ENCODE data around the gene KRT81. TPM values are rescaled to one million over a fixed set of nuclear protein-coding genes. Genes with fewer than 3 reads are reported as not detected.

KRT81 gene
- total and polyA plus RNA-seq, 2 of the 4 experiments (the other 2 are of a cell fraction) = under 0.01 to 0.05 TPM

DNA sequence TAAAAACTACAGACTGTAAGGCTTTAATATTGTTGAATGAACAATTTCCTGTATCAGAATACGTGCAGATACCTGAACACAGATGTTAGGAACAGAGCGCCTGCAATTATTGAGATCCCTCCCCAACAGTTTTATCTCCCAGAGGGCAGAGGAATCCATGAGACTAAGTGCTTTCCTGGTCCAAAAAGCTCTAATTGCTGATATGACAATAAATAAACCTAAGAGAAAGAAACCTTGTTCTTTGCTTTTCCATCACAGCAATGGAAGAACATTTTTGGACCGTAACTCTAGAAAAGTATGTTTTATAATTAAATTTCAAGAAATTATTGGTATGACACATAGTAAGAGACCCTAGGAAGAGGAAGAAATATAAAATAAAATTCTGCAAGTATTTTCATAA lies 42.9 kb upstream of the KRT81 start:
- no peak overlapping the region for H2AK9ac ChIP-seq (replicated peaks; ENCODE audit: low read depth, low read length, poor library complexity)
- intact Hi-C loops (cut with micrococcal nuclease) (no loop called here), in situ Hi-C loops (cut with MboI; ENCODE audit: low sequenced_read_pairs) (no loop called here), dilution Hi-C loops (cut with HindIII; ENCODE audit: low sequenced_read_pairs, unreplicated experiment) (no loop called here)
- no peak overlapping the region for H2AFZ ChIP-seq (replicated peaks; ENCODE audit: low read length, poor library complexity)
- H2BK5ac ChIP-seq (ENCODE audit: low read depth, low read length, poor library complexity, severe bottlenecking) = no peak overlapping the region
- H4K8ac ChIP-seq (ENCODE audit: low read depth in 2 of 2, low read length in 2 of 2) = no peak overlapping the region
- no peaks in the 10 kb centered on the region for H3K79me1 ChIP-seq (ENCODE audit: low read depth in 1 of 2, low read length in 2 of 2)
- H2BK20ac ChIP-seq (ENCODE audit: low read depth, low read length) = no peak overlapping the region
- no peak overlapping the region for H2BK120ac ChIP-seq (ENCODE audit: low read depth, low read length)
- H2BK15ac ChIP-seq (ENCODE audit: low read depth, low read length) = no peak overlapping the region
- H3K9me3 ChIP-seq (ENCODE audit: control insufficient read depth, insufficient read depth, low read length) = peaks cover 5% of the 10 kb centered on the region; the same call in 1 of the 2 replicates
- no peaks in the 10 kb centered on the region for H3K9me1 ChIP-seq (ENCODE audit: insufficient read depth, low read length)
- H3K4me2 ChIP-seq (ENCODE audit: low read depth, low read length) = no peak overlapping the region
- H3K36me3 ChIP-seq (ENCODE audit: control insufficient read depth, insufficient read depth, low read length) = no peaks in the 10 kb centered on the region
- no TSS peak for BruUV-seq (replicated peaks)
- peaks cover 46% of the 10 kb centered on the region for H3K27me3 ChIP-seq (ENCODE audit: control insufficient read depth, insufficient read depth, low read length)
- H3K9ac ChIP-seq (ENCODE audit: low read depth, low read length) = no peak overlapping the region
- no peak overlapping the region for H3K14ac ChIP-seq (replicated peaks; ENCODE audit: low read depth, low read length)
- no peaks in the 10 kb centered on the region for H3K4me1 ChIP-seq (ENCODE audit: control insufficient read depth, insufficient read depth, low read length)
- no peak overlapping the region for H3K56ac ChIP-seq (ENCODE audit: extremely low read depth, insufficient read depth, low read length)
- no peak overlapping the region for H3K27ac ChIP-seq (ENCODE audit: insufficient read depth, low read length)
- POLR2A ChIA-PET (ENCODE audit: unreplicated experiment) = no interaction called here
- H3K4me3 ChIP-seq (ENCODE audit: insufficient read depth, low read depth, low read length) = no peak overlapping the region
- no peak overlapping the region for H4K5ac ChIP-seq (ENCODE audit: low read depth, low read length)
- H3K18ac ChIP-seq (ENCODE audit: low read depth, low read length) = no peak overlapping the region
- no peak overlapping the region for H3K23ac ChIP-seq (ENCODE audit: low read depth, low read length)
- TF ChIP-seq CEBPB (IDR thresholded peaks at IDR 0.05; ENCODE audit: low read depth, low read length) (no peak), MAFK (IDR thresholded peaks at IDR 0.05; ENCODE audit: low read depth, low read length) (peak; percentile 83)
- WGBS, 2 experiments (ENCODE audit: extremely low coverage in 2 of 2, insufficient read length in 1 of 2) = no CpG with 5 or more reads among the region's 3 CpGs
- DNase-seq = no peak
- no peak overlapping the region for H2AK5ac ChIP-seq (ENCODE audit: low read depth, low read length)
- no peak for ATAC-seq (ENCODE audit: low read depth)
- no peak overlapping the region for H4K91ac ChIP-seq (ENCODE audit: insufficient read depth, low read depth, low read length)
- no peaks in the 10 kb centered on the region for H4K20me1 ChIP-seq (ENCODE audit: insufficient read depth, low read length)
- CTCF ChIA-PET = interaction anchor here (0.6 to 0.7 kb wide), 2 partner anchors 55 to 479 kb away, joined by 3 to 4 read pairs; no protein-coding TSS in a partner anchor
- H3K4ac ChIP-seq (ENCODE audit: low read depth, low read length) = no peak overlapping the region

All from IMR-90 (cell line).